GM12875 (cell line): Measurements from ENCODE around the gene SIAH3.

Experiments used
- H3K4me3 ChIP-seq: one replicate; pipeline ENCODE4 v1.5.1; 2011; ENCODE audit warnings: low read depth, low read length, control low read depth
- TF ChIP-seq, protein P1 (sequence below): IDR thresholded peaks from 2 replicates; pipeline ENCODE4 v1.5.1; 2011; ENCODE audit warnings: low read depth, mild to moderate bottlenecking, control low read depth, inconsistent platforms, low read length, moderate library complexity, borderline replicate concordance; ENCODE audit not compliant: insufficient read depth

The SIAH3 gene

DNA sequence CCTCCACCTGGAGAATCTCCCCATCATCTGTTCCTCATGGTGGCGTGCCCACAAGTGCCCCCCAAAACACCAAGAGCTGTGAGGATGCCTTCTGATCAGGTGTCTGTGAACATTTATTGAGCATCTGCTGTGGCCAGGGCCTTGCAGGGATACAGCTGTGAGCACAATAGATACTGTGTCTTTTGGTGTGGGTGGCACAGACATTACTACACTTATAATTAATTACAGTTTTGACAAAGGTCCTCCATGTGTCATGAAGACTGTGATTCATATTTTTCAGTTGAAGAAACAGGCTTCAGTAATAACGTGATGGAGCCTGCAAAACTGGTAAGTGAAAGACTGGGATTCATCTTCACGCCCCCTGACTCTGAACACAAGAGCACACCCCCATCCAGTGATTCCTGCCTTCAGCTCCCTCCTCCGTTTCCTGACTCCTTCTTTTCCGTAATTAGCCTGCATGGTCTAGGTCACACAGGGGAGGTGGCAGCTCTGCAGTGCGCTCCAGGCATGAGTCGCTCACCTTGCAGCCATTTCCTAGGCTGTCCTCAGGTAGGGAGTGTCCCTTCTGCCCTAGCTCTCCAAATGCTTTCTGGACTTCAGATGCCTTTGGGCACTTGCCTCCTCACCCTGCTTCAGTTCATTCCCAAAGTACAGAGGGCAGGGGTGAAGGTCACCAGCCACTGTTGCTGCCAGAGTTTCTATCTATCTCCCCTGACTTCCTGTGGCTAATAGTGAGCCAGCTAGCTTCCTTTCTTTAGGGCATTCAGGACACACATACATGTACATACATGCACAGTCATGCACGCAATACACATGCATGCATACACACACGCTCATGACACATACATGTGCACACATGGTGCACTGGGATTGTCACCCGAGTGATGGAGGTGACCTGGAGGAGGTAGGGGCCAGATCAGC lies 66.5 kb downstream of the SIAH3 start:
- TF ChIP-seq, protein P1, sequence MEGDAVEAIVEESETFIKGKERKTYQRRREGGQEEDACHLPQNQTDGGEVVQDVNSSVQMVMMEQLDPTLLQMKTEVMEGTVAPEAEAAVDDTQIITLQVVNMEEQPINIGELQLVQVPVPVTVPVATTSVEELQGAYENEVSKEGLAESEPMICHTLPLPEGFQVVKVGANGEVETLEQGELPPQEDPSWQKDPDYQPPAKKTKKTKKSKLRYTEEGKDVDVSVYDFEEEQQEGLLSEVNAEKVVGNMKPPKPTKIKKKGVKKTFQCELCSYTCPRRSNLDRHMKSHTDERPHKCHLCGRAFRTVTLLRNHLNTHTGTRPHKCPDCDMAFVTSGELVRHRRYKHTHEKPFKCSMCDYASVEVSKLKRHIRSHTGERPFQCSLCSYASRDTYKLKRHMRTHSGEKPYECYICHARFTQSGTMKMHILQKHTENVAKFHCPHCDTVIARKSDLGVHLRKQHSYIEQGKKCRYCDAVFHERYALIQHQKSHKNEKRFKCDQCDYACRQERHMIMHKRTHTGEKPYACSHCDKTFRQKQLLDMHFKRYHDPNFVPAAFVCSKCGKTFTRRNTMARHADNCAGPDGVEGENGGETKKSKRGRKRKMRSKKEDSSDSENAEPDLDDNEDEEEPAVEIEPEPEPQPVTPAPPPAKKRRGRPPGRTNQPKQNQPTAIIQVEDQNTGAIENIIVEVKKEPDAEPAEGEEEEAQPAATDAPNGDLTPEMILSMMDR, result no peak
- no peak overlapping the region for H3K4me3 ChIP-seq

DNA sequence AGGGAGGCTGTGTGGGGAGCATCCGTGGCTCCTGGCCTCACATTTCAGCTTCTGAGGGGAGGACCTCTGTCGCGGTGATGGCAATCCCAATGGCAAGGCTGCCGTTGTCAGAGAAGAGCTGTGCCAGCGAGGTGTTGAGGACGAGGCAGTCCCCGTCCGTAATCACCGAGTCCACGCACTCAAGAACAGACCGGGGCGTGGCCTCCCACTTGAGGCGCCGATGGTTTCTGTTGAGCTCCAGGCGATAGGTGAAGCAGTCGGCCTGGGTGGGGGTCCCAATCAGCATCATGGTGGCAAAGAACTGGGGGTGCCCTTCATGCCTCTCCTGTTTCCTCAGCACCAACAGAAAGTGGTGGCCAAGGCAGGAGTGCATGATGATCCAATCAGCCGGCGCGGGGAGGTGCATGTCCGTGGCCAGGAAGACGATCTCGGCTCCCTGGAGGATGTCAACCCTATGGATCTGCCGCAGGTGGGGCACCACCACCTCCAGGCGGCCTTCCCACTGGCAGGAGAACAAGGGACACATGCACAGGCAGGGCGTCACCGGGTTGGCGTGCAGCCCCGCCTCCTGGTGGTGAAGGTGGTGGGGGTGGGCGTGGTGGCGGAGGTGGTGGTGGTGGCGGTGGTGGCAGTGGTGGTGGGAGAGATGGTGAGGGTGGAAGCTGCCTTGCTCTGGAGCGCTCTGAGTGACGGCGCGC lies 68.1 kb downstream of the SIAH3 start:
- H3K4me3 ChIP-seq, result no peak overlapping the region
- TF ChIP-seq, protein P1, result no peak

DNA sequence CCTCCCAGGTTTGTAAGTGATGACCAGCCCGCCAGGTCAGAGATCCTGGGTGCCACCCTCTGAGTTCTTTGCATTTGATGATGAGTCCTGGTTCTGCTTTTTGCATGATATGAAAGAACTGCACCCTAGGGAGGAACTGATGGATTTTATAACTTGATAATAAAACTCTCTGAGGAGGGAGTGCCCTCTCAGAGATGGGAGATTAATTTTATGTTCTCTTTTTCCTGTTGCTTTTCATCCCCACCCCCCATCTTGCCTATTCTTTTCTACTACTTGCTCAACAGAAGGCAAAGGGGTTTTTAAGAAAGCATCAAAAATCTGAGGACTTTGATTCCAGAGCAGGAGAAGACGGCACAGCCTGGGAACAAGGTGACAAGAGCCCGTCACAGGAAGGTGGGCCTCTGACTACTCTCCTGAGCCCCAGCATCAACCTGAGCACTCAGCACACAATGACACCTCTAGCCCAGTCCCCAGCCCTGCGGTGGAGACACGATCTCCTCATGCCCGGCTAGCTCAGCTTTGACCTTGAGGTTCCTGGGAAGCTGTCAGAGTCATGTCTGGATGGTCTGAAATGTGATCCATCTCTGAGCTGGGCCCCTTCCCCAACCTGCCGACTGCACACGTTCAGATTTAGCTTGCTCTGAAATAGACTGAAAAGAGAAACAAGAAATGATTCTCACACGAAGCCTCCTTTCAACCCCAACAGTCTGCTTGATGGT lies 69.1 kb downstream of the SIAH3 start:
- no peak overlapping the region for H3K4me3 ChIP-seq
- TF ChIP-seq, protein P1, result no peak

DNA sequence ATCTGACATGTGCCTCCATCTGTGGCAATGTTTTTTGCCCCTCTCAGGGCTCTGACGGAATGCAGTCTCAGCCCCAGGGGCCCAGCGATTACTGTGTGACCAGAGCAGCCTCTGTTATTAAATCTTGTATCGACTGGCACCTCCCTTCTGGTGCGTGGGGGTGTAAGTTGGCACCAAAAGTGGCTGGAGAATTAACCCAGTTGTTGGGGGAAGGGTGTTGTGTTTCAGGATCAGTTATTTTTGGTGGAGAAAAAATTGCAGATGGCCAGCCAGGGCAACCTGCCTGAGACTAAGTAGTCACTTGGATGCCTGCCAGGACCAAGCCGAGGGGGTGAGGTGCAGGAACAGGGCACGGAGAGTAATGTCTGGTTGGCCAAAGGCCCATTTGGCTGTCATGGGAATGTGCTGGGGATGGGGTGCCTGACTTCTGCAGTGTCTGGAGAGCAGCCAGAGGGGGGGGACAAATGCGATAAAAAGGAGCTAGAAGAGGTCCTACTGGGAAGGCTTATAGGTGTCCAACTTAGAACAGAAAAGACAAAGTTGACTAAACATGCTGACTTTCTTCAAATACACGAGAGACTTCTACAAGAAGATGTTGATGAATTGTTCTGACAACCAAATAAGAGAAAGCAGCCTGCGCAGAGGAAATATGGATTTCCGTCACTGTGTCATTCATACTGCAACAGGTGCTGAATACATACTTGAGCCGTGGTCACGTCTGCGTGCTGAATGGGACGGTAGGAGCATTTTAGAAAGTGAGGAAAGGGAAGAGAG lies 69.8 kb downstream of the SIAH3 start:
- TF ChIP-seq, protein P1, result no peak
- H3K4me3 ChIP-seq, result no peak overlapping the region

DNA sequence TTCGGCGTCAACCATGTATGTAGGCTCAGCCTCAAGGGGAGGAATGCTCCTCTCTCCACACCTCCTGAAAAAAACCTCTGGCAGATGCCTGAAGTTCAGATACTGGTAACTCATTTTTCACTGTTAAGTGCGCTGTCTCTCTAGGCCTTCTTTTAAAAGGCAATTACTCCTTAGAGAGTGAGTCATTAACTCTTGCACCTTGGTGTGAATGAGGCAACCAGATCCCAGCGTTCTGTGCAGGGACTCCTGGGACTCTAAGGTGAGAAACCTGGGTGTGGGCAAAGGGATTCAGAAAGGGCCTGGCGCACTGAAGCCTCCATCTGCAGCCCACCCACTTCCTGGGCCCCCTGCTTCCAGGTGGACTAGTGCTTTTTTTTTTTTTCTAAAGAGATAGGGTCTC lies 71.7 kb downstream of the SIAH3 start:
- no peak overlapping the region for H3K4me3 ChIP-seq
- TF ChIP-seq, protein P1, result no peak

DNA sequence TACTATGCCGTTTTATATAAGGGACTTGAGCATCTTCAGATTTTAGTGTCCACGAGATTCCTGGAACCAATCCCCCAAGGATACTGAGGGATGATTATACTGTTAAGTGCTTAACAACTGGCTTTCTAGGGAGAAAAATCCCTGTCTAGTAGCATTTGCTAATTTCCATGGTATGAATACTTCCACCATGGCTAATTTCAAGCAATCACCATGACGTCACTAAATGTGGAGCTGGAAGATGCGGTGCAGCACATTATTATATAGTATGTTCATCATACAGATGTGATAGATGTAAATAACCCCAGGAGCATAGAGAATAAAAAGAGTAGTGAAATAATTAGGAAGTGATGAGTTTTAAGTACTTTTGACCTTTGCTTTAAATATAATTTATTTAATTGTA lies 72.7 kb downstream of the SIAH3 start:
- TF ChIP-seq, protein P1, result no peak
- no peak overlapping the region for H3K4me3 ChIP-seq
